ENCODE measurements around the gene C9orf72. TPM values are rescaled to one million over a fixed set of nuclear protein-coding genes. Genes with fewer than 3 reads are reported as not detected.

Gene C9orf72
- total and polyA plus RNA-seq, 5 donors from 2014 or later: 5.9 to 19.9 (median 9.2) TPM

Other genes with a start within 250 kb of the C9orf72 start
- gene IFNK, start 49.2 kb downstream of the C9orf72 start, total RNA-seq: not detected
- not detected for gene IFNK, start 49.2 kb downstream of the C9orf72 start, polyA plus RNA-seq
- gene MOB3B, start 43.7 kb downstream of the C9orf72 start, total RNA-seq: 0.12 TPM
- under 1 TPM in 2 of 4 donors, not detected in 2; 0.02 to 0.11 TPM for gene MOB3B, start 43.7 kb downstream of the C9orf72 start, polyA plus RNA-seq